Stromal cell of bone marrow (primary cell): ENCODE data around the gene CNNM3.
"Not testable (repeated sequence)": the region's sequence is repeated elsewhere in the genome, so short reads cannot be mapped to it uniquely, and the experiment has no call there.

Source experiments
- DNase-seq: peaks from one replicate; pipeline ENCODE4 v3.0.0-alpha.2; 2012; ENCODE audit warnings: low read depth

CNNM3 gene

GRCh38 chr2:96839875-96840850 is 24.1 kb downstream of the CNNM3 start:
- no peak for DNase-seq

GRCh38 chr2:96841701-96842495 is 25.8 kb downstream of the CNNM3 start:
- no peak for DNase-seq

- DNase-seq = no peak
Observed at GRCh38 chr2:96842600-96842999, 26.5 kb downstream of the CNNM3 start.

- no peak for DNase-seq
Observed at GRCh38 chr2:96843538-96844268, 27.6 kb downstream of the CNNM3 start, which contains the start of gene ANKRD23. Gene ANKRD23, minus strand, starts transcription at chr2:96844021. Its CDS starts 29 bp downstream, at chr2:96843992.

GRCh38 chr2:96844405-96844808 is 28.3 kb downstream of the CNNM3 start:
- DNase-seq = no peak

GRCh38 chr2:96846825-96847224 is 30.8 kb downstream of the CNNM3 start:
- DNase-seq = no peak

- no peak for DNase-seq
Observed at GRCh38 chr2:96847586-96847985, 31.5 kb downstream of the CNNM3 start.

GRCh38 chr2:96848264-96848663 is 32.2 kb downstream of the CNNM3 start:
- no peak for DNase-seq

- DNase-seq = no peak
Observed at GRCh38 chr2:96852667-96853066, 36.6 kb downstream of the CNNM3 start.

- no peak for DNase-seq
Observed at GRCh38 chr2:96853321-96853720, 37.3 kb downstream of the CNNM3 start.

GRCh38 chr2:96856776-96857666 is 41.0 kb downstream of the CNNM3 start:
- DNase-seq = no peak

- peak; percentile 95 for DNase-seq
Observed at GRCh38 chr2:96857667-96858372, 41.8 kb downstream of the CNNM3 start, which contains the start of gene ANKRD39. Gene ANKRD39, minus strand, starts transcription at chr2:96858016. Its CDS starts 29 bp downstream, at chr2:96857987.

- no peak for DNase-seq
Observed at GRCh38 chr2:96859099-96859649, 43.1 kb downstream of the CNNM3 start.

GRCh38 chr2:96859681-96860064 is 43.6 kb downstream of the CNNM3 start:
- no peak for DNase-seq

GRCh38 chr2:96860065-96861029 is 44.3 kb downstream of the CNNM3 start:
- no peak for DNase-seq

- DNase-seq = no peak
Observed at GRCh38 chr2:96861074-96861473, 45.0 kb downstream of the CNNM3 start.

GRCh38 chr2:96863056-96863455 is 47.0 kb downstream of the CNNM3 start:
- not testable (repeated sequence) for DNase-seq

GRCh38 chr2:96863575-96864342 is 47.7 kb downstream of the CNNM3 start:
- DNase-seq = no peak
